ENCODE measurements around the gene BCAN.

GRCh38 chr1:156658945-156659574 lies 17.1 kb downstream of the BCAN start:
- TF ChIP-seq RAD21 (IDR thresholded peaks at IDR 0.05 in 1 of 2, conservative IDR thresholded peaks at IDR 0.05 in 1 of 2; ENCODE audit: low read depth in 2 of 2, low read length in 2 of 2), result no peak
- TF ChIP-seq EZH2 (IDR thresholded peaks at IDR 0.05; ENCODE audit: low read depth, low read length, severe bottlenecking), result no peak
- TF ChIP-seq KDM1A (IDR thresholded peaks at IDR 0.05; ENCODE audit: borderline replicate concordance, low read length), result no peak
- no peak for TF ChIP-seq SIX5 (IDR thresholded peaks at IDR 0.05; ENCODE audit: low read depth, low read length)
- no peak for TF ChIP-seq CHD7 (IDR thresholded peaks at IDR 0.05; ENCODE audit: insufficient replicate concordance, low read length)
- TF ChIP-seq POLR2A (IDR thresholded peaks at IDR 0.05; ENCODE audit: control extremely low read depth in 1 of 2, low read depth in 2 of 2, low read length in 2 of 2), result no peak
- no peak for TF ChIP-seq EP300 (IDR thresholded peaks at IDR 0.05; ENCODE audit: borderline replicate concordance in 1 of 2, low read depth in 2 of 2, low read length in 2 of 2)
- no peak for TF ChIP-seq CTCF (IDR thresholded peaks at IDR 0.05; ENCODE audit: control extremely low read depth in 1 of 3, insufficient read depth in 1 of 3, low read depth in 1 of 3, low read length in 3 of 3)
- no peak for TF ChIP-seq JUN (IDR thresholded peaks at IDR 0.05; ENCODE audit: low read depth, low read length)
- no peak for TF ChIP-seq CHD1 (IDR thresholded peaks at IDR 0.05; ENCODE audit: low read depth, low read length)

Data from H1 (cell line).